Measurements from ENCODE around the gene TM9SF1.
A peak's percentile ranks its signal among the peaks of the same experiment; 100 is the strongest.

The TM9SF1 gene, protein sequence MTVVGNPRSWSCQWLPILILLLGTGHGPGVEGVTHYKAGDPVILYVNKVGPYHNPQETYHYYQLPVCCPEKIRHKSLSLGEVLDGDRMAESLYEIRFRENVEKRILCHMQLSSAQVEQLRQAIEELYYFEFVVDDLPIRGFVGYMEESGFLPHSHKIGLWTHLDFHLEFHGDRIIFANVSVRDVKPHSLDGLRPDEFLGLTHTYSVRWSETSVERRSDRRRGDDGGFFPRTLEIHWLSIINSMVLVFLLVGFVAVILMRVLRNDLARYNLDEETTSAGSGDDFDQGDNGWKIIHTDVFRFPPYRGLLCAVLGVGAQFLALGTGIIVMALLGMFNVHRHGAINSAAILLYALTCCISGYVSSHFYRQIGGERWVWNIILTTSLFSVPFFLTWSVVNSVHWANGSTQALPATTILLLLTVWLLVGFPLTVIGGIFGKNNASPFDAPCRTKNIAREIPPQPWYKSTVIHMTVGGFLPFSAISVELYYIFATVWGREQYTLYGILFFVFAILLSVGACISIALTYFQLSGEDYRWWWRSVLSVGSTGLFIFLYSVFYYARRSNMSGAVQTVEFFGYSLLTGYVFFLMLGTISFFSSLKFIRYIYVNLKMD

DNA sequence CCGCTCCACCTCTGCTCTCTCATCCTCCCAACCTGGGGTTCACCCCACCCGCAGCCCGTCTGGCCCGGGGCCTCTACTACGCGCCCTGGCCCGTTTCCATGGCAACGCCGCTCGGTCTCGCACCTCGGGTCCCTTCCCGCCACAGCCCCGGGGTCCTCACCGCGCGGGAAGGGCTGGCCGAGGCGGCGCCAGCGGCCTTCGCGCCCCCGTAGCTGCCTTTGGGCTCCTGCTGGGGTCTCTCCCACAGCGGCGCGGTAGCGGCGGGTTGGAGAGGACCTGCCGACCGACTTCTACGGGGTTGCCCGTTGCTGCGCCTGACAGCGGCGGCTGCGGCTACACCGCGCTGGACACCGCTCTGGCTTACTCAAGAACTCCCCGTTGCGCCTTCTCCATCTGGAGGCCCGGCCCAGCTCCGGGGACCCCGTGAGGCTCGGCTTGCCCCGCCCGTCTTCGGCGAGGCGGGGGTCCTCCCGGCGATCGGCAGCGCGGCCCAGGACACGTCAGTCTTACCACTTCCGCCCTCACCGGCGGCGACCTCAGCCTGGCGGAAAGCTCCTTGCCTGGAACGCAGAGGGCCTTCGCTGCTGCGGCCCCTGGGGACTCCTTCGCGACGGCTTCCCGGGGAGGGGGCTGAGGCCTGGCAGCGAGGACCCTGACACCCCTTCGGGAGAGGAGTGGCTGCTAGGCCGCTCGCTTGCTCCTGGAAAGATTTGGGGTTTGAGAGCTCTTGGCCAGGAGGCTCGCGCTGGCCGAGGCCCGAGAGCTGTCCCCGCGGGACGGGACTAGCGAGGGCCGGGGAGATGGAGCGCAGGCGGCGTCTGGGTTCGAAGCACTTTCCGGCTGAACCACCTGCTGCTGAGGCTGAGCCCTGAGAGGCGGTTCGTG, at the start of gene TM9SF1:
Gene TM9SF1, minus strand, starts transcription at position 256 of the 885 bp plus-strand sequence. CDS start 422 bp downstream, outside the sequence.
- DNase-seq (ENCODE audit: low spot score) = peak; percentile 87

DNA sequence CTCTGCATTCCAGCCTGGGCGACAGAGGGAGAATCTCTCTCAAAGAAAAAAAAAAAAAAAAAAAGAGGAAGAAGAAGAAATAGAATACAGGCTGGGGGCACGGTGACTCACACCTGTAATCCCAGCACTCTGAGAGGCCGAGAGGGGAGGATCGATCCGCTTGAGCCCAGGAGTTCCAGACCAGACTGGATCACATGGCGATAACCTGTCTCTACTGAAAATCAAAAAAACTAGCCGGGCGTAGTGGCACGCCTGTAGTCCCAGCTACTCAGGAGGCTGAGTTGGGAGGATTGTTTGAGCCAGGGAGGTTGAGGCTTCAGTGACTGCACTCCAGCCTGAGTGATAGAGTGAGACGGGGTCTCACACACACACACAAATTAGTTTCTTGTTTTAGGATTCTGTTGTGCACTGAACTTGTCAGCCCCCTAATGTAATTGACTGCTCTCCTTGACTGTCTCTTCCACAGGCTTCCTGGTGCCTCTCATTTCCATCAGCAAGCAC, 48.1 kb upstream of the TM9SF1 start:
- no peak for DNase-seq (ENCODE audit: low spot score)

DNA sequence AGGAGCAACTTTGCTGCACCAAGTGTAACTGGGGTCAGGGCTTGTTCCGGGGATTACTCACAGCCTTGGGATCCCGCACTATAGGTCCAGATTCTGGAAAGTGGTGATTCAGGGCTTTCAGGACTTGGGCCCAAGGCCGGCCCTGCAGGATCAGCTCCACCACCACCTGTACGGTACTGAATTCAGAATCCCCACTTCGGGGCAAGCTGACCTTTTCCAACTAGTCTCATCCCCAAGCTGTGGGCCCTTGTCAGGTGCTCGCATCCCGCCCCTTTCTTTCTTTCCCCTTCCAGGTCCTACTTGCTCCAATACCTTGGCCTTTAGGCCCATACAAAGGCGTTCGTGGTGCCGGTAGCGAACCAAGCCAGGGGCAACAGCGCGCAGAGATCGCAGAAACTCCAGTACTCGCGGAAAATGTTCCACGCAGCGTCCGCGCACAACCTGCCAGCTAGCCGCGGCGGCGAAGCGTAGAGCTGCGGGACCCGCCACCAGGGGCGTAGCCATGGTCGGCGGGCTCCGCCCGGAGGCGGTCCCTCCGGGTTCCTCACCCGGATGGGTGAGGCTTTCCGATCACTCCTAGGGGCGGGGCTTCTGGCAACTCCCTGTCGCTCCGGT, 46.7 kb upstream of the TM9SF1 start:
- peak; percentile 93 for DNase-seq (ENCODE audit: low spot score)

DNA sequence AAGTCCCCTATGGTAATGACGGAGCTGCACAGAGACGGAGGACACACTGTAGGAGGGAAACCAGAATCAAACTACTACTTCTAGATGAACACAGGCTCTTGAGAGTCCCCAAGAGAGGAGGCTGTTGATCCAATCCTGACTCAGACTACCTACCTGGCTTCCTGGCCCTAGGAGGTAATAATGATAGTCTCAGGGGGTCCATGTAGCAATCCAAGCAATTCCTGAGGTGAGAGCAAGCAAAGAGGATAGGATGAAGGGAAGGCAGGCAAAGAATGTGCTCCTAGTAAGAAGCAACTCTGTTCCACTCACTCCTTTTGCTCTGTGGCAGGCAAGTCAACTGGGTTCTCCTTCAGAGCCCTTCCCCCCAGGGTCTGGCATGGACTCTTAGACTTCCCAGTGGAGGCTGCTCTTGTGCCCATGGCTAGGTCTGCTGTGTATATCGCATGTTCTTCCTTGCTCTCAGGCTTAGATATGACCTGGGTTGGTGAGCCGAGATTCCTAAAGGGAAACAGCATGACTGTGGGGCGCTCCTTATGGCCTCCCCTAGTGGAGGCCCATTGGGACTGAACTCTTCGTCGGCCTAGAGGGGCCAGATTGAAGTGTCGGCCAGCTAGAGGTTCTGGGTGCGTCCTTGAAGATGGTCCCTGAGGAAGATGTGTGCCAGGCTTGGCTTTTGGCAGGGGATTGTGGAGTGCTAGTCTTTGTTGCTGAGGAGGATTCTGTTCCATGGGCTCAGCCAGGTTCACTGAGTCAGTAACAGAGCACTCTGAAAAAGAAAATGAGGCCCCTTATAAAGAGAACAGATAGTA, 45.1 kb upstream of the TM9SF1 start:
- no peak for DNase-seq (ENCODE audit: low spot score)

DNA sequence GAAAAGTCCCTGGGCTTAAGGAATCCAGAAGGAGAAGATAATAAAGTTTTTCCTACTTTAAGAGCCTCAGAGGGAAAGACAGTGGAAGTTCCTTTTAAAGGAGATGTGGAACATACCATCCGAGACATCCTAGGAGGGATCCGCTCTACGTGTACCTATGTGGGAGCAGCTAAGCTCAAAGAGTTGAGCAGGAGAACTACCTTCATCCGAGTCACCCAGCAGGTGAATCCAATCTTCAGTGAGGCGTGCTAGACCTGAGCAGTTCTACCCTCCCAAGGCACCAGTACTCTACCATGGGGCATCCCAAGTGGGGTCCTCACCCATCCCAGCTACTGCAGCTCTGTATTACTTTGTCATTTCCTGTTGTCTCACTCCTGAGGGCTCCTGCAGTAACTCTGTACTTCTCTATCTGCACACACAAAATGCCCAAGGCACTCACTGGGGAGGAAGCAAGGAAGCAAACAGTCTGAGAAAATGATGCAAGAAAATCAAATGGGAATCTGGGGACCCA, 43.3 kb upstream of the TM9SF1 start:
- no peak for DNase-seq (ENCODE audit: low spot score)

DNA sequence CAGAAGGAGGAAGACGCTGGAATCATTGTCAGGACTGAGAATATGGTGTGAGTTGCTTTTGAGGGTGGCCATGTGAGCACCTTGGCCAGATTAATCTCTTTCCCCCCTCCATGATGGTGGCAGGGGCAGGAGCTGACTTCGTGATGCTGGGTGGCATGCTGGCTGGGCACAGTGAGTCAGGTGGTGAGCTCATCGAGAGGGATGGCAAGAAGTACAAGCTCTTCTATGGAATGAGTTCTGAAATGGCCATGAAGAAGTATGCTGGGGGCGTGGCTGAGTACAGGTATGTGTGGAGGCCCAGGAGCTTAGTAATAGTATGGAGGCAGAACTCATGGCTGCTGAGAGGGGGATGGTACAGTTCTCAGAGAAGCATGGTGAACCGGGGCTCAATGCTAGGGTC, 42.9 kb upstream of the TM9SF1 start:
- DNase-seq (ENCODE audit: low spot score) = no peak

DNA sequence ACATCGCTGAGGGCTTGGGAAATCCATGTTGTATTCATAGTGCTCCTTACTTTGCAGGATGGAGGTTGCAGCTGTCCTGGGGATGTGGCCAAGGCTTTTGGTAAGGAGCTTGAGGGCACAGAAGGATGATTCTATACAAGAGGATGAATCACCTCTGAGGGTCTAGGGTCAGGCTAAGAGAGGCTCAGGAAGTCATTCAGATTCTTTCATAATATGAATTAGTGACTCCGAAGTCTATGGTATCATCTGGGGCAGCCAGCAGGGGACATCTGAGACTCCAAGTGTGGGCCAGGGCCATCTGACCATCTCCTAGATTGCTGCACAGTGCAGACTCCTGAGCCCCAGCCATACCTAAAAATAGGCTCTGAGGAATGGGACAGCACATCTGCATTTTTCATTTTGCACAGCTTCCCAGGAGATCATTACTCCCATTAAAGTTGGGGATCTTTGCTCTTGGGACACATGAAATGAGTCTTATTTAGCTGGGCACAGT, 42.3 kb upstream of the TM9SF1 start:
- DNase-seq (ENCODE audit: low spot score) = no peak

DNA sequence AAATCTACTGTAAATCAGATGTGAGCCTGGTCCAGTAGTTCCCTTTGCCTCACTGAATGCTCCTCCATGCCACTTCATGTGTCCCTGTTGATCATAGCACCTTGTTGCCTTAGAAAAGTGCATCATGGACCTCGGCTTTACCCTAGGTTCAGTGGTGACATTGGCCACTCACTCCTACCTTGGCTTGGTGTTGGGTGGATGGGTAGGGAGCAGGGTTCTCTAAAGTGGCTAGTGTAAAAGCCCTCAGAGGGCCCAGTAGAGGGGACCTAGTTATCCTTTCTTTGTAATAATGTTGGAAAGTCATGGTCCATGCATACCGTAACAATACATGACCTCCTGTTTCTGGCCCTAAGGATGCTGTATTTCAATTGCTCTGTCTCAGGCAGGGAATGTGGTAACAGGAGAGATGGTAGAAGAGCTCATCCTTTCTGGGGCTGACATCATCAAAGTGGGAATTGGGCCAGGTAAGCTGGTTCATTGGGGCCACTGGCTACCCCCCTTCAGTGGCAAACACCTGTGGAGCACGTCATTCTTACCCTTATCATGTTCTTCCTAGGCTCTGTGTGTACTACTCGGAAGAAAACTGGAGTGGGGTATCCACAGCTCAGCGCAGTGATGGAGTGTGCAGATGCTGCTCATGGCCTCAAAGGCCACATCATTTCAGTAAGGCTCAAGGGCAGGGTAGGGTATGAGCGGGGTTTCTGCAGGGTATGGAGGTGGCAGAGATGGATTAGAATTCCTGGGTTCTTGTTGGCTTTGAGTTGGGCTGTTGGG, 41.6 kb upstream of the TM9SF1 start:
- no peak for DNase-seq (ENCODE audit: low spot score)

DNA sequence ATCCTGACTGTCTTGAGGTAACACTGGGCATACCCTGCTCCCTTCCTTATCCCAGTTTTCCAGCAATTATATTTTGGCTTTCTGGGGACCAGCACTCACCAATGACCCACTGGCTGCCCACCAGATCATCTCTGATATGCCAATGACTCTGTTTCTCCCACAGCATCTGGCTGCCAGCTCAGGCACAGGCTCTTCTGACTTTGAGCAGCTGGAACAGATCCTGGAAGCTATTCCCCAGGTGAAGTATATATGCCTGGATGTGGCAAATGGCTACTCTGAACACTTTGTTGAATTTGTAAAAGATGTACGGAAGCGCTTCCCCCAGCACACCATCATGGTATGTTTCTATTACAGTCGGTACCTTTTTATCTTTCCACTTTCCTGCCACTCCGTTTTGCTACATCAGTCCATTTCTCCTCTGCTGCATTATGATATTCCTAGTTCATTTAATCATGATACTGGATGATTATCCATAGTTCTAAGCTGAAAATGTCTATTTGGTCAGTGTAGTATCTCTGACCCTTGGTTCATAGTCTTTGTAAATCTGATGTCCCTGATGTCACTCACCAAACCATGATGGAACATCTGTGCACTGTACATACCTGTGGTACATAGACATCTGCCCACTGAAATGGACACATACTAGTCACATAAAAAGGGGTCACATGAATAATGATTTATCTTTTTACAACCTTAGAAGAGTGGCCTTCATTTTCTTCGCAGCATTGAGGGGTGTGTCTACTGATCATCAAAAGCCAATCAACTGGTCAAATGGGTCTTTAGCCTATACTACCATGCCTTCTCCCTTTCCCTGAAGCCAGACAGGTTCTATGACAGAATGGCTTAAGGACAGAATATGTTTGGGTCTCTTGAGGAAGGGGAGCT, 40.8 kb upstream of the TM9SF1 start:
- DNase-seq (ENCODE audit: low spot score) = no peak

DNA sequence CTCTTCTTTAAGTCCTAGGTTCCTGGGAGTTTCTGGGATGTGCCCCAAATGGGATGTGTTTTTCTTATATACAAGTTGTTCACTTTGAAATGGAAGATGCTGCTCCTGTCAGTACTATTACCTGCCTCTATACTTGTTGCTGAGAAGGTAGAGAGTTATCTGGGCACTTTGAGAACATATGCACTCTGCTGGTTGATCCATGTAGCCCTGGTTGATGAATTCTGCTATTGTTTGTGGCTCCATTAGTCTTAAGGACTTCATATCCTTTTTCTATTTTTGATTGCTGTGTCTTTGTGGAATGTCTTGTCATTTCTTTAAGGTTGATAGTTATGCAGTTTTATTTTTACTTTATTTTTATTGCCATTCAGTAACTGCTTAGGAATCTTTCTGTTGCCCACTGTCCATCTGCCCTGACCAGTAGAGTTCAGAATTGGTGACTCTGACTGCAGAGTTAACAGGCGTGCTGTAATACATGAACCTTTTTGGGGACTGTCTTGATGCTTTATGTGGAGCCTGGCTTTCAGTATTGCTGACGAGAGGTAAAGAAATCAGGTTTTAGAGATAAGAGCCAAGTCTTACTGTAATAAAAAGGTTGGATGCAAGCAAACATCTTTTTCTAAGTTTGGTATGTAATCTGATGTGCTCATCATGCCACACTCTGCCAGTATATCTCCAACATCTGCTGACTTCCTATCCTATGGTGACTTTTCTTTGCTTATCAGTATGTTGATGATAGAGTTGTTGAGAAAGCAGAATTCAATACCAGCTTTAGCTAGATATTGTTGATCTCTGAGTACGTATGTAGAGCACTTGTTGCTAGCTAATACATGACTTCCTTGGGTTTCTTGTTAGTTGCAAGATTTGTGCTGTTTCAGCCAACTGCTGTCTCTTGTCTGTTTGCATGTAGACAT, 39.1 kb upstream of the TM9SF1 start:
- DNase-seq (ENCODE audit: low spot score) = no peak

DNA sequence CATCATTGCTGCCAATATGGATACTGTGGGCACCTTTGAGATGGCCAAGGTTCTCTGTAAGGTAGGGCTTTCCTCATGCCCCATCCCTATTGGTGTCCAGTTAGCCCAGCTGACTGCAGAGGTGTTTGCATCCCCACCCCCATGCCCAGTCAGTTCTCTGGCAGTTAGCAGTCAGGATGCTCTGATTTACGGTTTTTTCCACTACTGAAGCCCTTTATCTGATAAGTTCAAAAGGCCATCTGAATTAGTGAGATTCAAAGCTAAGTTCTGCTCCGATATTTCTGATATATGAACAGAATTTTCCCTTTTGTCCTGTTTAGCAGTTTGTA, 38.3 kb upstream of the TM9SF1 start:
- DNase-seq (ENCODE audit: low spot score) = peak; percentile 29

DNA sequence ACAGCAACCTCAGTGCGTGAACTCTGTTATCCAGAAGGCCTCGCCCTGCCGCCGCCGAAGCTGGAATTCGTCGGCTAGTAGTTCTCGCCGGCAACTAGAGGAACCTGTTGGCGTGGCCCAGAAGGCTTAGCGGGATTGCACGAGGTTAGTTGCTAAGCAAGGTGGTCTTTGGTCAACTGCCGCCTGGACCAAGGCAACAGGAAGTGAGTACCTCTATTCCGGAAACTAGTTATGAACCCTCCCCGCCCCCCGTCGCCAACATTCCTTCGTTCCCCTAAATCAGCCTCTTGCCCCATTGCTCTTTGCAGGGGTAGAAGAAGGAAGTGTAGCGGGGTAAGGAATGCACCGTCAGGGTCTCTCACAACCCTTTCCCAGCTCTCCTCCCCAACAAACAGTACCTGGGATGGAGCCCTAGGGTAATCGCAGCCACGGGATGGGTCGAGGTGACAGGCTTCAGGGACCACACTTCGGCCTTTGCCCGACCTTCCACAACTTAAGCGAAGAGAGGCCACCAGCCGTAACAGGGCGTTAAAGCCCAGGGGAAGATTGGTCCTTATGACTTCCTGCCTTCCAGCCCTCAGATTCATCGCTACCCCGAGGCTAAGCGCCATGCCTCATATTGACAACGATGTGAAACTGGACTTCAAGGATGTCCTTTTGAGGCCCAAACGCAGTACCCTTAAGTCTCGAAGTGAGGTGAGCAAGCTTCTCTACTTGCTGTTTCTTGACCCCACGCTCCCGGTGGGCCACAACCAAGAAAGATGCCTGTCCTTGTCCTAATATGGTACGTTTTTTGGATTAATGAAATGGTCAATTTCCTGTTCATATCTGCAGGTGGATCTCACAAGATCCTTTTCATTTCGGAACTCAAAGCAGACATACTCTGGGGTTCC, 37.6 kb upstream of the TM9SF1 start, which contains the start of gene GMPR2:
Gene GMPR2, plus strand, starts transcription at position 285 of the 893 bp plus-strand sequence. Its CDS starts 325 bp downstream, at position 610.
- peak; percentile 16 for DNase-seq (ENCODE audit: low spot score)

DNA sequence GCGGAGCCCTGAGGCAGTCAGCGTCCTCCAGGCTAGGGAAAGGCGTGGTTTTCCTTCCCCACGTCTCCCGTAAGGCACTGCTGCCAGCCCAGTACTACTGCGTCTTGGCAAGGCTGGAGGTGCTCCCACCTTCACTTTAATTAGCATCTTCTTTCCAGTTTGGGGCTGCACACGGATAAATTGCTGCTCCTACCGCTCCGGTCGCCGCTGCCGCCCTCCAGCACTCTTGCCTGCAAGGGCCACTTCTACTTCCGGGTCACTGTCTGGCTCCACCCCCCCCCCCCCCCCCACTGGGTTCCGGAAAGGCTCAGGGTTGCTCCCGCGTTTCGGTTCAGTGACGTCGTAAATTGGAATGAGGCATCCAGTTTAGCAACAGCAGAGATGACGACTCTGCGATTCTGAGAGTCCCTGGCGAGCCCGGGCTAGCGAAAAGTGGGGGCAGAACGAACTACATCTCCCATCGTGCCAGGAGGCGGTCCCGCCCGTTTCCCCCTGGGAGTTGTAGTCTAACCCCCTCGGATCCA, 36.9 kb upstream of the TM9SF1 start, which contains the start of gene NEDD8:
Gene NEDD8, minus strand, starts transcription at position 247 of the 524 bp plus-strand sequence. Its CDS starts 100 bp downstream, at position 147.
- peak; percentile 95 for DNase-seq (ENCODE audit: low spot score)

DNA sequence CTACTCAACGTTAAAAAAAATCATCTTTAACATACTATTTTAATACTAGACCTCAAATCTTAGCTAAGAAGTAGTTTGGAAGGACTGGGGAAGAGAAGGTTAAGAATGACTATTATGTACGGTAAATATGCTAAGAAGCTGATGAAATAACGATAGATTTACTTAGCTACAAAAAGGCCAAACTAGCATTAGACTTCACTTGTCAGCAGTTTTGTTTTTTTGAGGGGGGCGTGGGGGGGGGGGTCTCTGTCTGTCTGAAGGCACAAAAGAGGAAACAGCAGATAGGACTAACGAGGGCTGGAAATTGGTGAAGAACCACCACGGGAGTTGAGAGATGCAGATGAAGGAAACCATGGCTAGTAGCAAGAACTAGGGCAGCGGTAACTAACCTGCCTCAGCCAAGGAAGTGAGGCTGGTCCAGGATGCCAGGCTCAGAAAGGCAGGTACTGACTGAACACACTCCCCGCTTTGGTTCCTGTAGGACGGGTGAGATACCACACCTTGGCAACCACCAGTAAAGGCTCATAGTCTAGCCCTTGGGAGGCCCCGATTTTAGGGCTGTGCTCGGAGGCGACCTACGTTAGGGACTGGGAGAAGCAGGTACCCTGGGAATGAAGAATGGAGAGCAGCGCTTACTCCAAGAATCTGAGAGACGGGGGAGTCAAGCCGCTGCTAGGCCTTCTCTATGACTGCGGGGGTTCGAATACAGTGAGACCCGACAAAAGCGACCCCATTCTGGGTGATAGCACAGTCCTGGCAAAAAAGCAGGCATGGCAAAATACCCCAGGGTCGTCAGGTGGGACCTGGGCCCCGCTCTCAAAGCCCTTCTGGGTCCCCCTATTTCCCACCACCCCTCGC, 36.3 kb upstream of the TM9SF1 start:
- DNase-seq (ENCODE audit: low spot score) = peak; percentile 36

DNA sequence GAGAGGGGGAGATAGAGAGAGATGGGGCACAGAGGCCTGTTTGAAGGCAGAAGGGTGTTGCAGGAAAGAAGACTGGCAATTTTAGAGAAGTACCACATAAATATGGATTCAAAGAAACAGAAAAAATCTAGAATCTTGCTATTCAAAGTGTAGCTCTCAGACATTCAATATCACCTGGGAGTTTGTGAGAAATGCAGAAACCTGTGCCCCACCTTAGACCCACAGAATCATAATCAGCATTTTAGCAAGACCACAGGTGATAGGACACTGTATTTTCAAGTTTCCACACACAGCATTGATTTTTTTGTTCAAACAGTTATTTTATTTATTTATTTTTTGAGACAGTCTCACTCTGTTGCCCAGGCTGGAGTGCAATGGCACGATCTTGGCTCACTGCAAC, 33.7 kb upstream of the TM9SF1 start:
- DNase-seq (ENCODE audit: low spot score) = no peak

Data from activated CD4-positive, alpha-beta T cell treated with anti-CD3 and anti-CD28 coated beads, Interleukin-2, Interleukin-4, amounts not matched to agents 100 ng/mL and 50 ng/mL, durations not matched to agents 16 hours and 8 hours (primary cell).